Measurements from ENCODE around the gene RFX8.

Gene RFX8

DNA sequence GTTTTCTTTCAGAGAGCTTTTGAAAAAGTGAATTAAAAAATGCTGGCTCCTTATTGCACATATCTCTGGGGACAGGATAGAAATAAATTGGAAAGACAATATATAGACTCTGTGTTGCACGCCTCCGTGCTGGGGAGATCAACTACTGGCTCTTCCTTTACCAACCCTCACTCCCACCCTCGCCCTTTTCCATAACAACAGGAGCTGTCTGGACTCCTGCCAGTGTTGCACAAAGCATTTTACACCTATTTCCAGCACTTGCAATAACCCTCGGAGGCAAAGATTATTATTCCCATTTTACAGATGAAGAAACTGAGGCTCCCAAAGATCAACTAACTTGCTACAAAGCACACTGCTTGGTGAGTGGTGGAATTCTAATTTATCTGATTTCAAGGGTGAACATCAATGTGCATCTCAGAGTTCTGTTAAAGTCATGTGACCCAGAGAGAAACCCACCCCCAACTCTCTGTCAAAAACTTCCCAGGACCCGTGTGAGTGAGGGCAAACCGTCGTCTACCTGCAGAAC lies 91.8 kb downstream of the RFX8 start:
- Histone ChIP-seq H3K9me3 (ENCODE audit: control insufficient read depth, insufficient read depth, low read length) (no peaks in the 10 kb centered on the region), H3K27ac (ENCODE audit: low read length) (no peak overlapping the region), H3K4me1 (ENCODE audit: control insufficient read depth, insufficient read depth, low read length) (no peaks in the 10 kb centered on the region; the same call in 1 of the 2 replicates), H3K4me3 (ENCODE audit: low read length) (no peak overlapping the region), H3K27me3 (ENCODE audit: control insufficient read depth, insufficient read depth, low read length) (peaks cover 6% of the 10 kb centered on the region; the same call in 1 of the 2 replicates), H3K36me3 (ENCODE audit: control insufficient read depth, insufficient read depth, low read length) (no peaks in the 10 kb centered on the region; the same call in 1 of the 2 replicates)
- no peak for DNase-seq (ENCODE audit: low read depth, low spot score)
- no CpG with 5 or more reads among the region's 7 CpGs for WGBS (ENCODE audit: insufficient coverage, insufficient read length)

DNA sequence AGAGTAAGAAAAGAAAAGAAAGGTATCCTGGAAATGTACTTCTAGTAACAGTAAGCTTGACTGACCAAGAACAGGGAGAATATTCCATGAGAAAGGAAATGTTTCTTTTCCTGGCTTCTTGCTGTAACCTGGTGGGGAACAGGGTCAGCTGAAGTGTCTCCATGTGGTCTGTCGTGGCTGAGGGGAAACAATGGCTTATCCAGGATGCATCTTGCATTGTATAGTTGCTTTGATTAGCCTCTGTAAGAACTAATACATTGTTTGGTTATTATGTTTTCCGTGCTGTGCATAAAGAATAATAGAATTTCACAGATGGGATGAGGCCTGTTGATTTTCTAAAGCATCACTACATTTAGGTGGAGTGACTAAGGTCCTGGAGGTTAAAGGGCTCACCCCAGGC lies 92.5 kb downstream of the RFX8 start:
- Histone ChIP-seq H3K9me3 (ENCODE audit: control insufficient read depth, insufficient read depth, low read length) (no peaks in the 10 kb centered on the region), H3K27me3 (ENCODE audit: control insufficient read depth, insufficient read depth, low read length) (peaks cover 6% of the 10 kb centered on the region; the same call in 1 of the 2 replicates), H3K4me3 (ENCODE audit: low read length) (no peak overlapping the region), H3K4me1 (ENCODE audit: control insufficient read depth, insufficient read depth, low read length) (no peaks in the 10 kb centered on the region; the same call in 1 of the 2 replicates), H3K36me3 (ENCODE audit: control insufficient read depth, insufficient read depth, low read length) (no peaks in the 10 kb centered on the region; the same call in 1 of the 2 replicates), H3K27ac (ENCODE audit: low read length) (no peak overlapping the region)
- WGBS (ENCODE audit: insufficient coverage, insufficient read length), result no CpG with 5 or more reads among the region's 2 CpGs
- no peak for DNase-seq (ENCODE audit: low read depth, low spot score)

DNA sequence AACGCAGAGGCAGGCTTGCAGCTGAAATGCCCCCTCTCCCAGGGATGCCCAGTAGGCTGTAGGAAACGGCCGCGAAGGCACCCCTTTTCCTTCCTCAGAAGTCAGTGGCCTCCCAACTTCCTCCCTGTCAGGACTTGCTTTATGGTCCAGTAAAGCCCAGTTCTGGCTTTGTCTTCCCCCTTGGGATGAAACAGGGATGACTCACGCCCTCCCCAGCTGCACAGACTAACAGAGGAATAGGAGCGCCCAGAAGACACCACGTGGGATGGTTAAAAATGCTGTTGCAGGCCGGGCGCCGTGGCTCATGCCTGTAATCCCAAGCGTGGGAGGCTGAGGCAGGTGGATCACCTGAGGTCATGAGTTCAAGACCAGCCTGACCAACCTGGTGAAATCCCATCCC lies 94.5 kb downstream of the RFX8 start:
- no CpG with 5 or more reads among the region's 11 CpGs for WGBS (ENCODE audit: insufficient coverage, insufficient read length)
- Histone ChIP-seq H3K27ac (ENCODE audit: low read length) (no peak overlapping the region), H3K36me3 (ENCODE audit: control insufficient read depth, insufficient read depth, low read length) (no peaks in the 10 kb centered on the region), H3K4me1 (ENCODE audit: control insufficient read depth, insufficient read depth, low read length) (no peaks in the 10 kb centered on the region; the same call in 1 of the 2 replicates), H3K27me3 (ENCODE audit: control insufficient read depth, insufficient read depth, low read length) (no peaks in the 10 kb centered on the region), H3K4me3 (ENCODE audit: low read length) (no peak overlapping the region), H3K9me3 (ENCODE audit: control insufficient read depth, insufficient read depth, low read length) (no peaks in the 10 kb centered on the region)
- DNase-seq (ENCODE audit: low read depth, low spot score), result no peak

DNA sequence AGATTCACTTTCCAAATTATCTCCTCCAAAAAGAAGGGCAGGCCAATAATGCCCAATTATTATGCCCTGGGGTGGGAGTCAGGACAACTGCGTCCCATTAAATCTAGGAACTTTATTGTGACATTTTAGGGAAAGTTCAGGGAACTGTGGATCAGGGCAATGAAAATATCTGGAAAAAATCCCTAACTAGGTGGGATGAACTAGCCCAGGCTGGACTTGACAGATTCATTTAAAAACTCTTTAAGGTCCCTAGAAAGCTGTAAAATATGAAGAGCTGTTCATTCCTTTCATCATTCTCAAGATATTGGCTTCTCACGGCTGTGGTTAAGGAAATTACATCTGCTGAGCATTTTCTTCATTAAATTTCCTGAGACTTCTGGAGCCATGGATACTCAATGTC lies 95.8 kb downstream of the RFX8 start:
- Histone ChIP-seq H3K27me3 (ENCODE audit: control insufficient read depth, insufficient read depth, low read length) (no peaks in the 10 kb centered on the region), H3K9me3 (ENCODE audit: control insufficient read depth, insufficient read depth, low read length) (no peaks in the 10 kb centered on the region), H3K4me3 (ENCODE audit: low read length) (no peak overlapping the region), H3K36me3 (ENCODE audit: control insufficient read depth, insufficient read depth, low read length) (no peaks in the 10 kb centered on the region), H3K27ac (ENCODE audit: low read length) (no peak overlapping the region), H3K4me1 (ENCODE audit: control insufficient read depth, insufficient read depth, low read length) (no peaks in the 10 kb centered on the region; the same call in 1 of the 2 replicates)
- no CpG with 5 or more reads among the region's 2 CpGs for WGBS (ENCODE audit: insufficient coverage, insufficient read length)
- DNase-seq (ENCODE audit: low read depth, low spot score), result no peak

DNA sequence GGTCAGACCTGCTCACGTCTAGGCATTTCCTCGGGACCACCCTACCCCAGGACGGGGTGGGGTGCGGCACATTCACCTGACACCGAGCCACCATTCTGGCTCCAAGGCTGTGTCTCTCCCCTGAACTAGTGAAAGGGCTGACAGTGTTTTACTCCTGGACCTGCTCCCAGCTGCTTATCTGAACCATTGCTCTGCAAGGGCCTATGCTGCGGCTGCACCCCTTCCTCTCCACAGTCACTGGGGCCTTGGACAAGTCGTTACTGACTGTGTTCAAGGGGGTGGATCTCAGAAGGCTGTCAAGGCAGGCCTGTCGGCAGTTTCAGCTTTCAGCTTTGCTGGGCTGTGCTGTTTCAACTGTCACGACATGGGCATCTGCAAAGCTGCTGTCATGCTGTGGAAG lies 99.3 kb downstream of the RFX8 start:
- no CpG with 5 or more reads among the region's 9 CpGs for WGBS (ENCODE audit: insufficient coverage, insufficient read length)
- DNase-seq (ENCODE audit: low read depth, low spot score), result no peak

DNA sequence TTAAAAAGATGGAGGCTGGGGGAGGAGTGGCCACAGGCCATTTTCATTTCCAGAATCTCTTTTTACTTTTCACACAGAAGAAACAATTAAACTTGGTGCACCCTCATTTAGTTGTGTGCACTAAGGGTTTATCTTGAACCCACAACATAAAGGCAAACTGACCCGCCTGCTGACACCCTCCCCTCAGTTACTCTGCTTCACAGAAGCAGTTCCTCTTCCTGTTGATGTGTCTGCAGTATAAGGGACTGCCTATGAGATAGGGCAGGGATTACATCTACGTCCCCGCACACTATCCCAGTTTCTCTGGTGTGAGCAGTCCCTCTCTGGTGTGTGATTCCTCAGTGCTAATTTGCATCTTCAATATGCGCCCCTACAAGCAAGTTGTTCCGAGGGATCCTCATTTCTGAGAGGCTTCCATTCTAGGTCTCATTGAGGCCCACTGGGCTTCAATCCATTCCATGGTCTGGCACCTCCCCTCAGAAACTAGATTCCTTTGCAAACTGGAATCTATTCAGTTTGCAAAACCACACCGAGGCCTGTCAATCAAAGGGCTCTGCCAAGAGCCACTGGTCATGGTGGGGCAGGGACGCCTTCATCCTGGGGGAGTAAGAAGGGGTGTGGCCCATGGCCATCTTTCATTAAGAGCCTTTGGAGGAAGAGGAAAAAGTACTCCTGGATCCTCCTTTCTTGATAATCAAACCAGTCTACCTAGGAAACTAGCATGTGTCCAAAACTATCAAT lies 99.9 kb downstream of the RFX8 start:
- Histone ChIP-seq H3K27ac (ENCODE audit: low read length) (no peak overlapping the region), H3K9me3 (ENCODE audit: control insufficient read depth, insufficient read depth, low read length) (no peaks in the 10 kb centered on the region), H3K27me3 (ENCODE audit: control insufficient read depth, insufficient read depth, low read length) (no peaks in the 10 kb centered on the region), H3K4me1 (ENCODE audit: control insufficient read depth, insufficient read depth, low read length) (0 out of 2 replicates have a peak, but pooled peaks cover 1% of the 10 kb centered on the region), H3K4me3 (ENCODE audit: low read length) (no peak overlapping the region), H3K36me3 (ENCODE audit: control insufficient read depth, insufficient read depth, low read length) (no peaks in the 10 kb centered on the region)
- no CpG with 5 or more reads among the region's 7 CpGs for WGBS (ENCODE audit: insufficient coverage, insufficient read length)
- DNase-seq (ENCODE audit: low read depth, low spot score), result no peak

More for the DNA sequence above, 99.3 kb downstream of the RFX8 start:
- H3K27me3 ChIP-seq (ENCODE audit: control insufficient read depth, insufficient read depth, low read length), result no peaks in the 10 kb centered on the region
- H3K4me1 ChIP-seq (ENCODE audit: control insufficient read depth, insufficient read depth, low read length), result 0 out of 2 replicates have a peak, but pooled peaks cover 1% of the 10 kb centered on the region
- no peaks in the 10 kb centered on the region for H3K9me3 ChIP-seq (ENCODE audit: control insufficient read depth, insufficient read depth, low read length)
- H3K4me3 ChIP-seq (ENCODE audit: low read length), result no peak overlapping the region
- no peaks in the 10 kb centered on the region for H3K36me3 ChIP-seq (ENCODE audit: control insufficient read depth, insufficient read depth, low read length)
- no peak overlapping the region for H3K27ac ChIP-seq (ENCODE audit: low read length)

DNA sequence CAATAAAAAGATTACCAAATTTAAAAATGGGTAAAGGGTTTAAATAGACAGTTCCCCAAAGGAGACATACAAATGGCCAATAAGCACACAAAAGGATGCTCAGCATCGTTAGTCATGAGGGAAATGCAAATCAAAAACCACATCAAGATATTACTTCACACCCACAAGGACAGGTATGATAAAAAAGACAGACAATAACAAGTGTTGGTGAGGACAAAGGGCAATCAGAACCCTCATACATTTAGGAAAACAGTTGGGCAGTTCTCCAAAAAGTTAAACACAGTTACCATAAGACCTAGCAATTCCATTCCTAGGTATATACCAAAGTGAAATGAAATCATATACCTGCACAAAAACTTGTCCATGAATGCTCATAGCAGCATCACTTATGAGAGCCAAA lies 102.1 kb downstream of the RFX8 start:
- 0 out of 2 replicates have a peak, but pooled peaks cover 1% of the 10 kb centered on the region for H3K4me1 ChIP-seq (ENCODE audit: control insufficient read depth, insufficient read depth, low read length)
- H3K4me3 ChIP-seq (ENCODE audit: low read length), result no peak overlapping the region
- H3K27ac ChIP-seq (ENCODE audit: low read length), result no peak overlapping the region
- no peaks in the 10 kb centered on the region for H3K36me3 ChIP-seq (ENCODE audit: control insufficient read depth, insufficient read depth, low read length)
- whole genome bisulfite sequencing (ENCODE audit: insufficient coverage, insufficient read length), result no CpG with 5 or more reads among the region's 1 CpG
- H3K9me3 ChIP-seq (ENCODE audit: control insufficient read depth, insufficient read depth, low read length), result no peaks in the 10 kb centered on the region
- no peak for DNase-seq (ENCODE audit: low read depth, low spot score)
- no peaks in the 10 kb centered on the region for H3K27me3 ChIP-seq (ENCODE audit: control insufficient read depth, insufficient read depth, low read length)

DNA sequence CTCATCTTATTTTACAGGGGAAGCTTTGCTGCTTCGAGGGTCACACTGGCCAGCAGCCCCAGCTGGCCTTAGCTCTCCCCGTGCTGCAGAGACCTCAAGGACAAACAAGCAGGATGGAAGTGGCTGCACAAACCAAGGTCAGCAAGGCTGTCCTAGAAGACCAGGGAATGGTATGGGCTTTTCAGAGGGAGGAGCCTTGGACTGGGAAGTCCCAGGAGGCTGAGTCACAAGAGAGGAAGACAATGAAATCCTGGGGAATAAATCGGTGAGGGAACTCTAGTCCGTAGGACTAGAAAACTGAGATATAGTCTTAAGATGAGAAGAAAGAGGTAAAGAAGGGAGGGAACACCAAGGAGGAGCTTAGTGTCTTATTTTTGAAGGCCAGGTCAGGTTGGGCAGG lies 103.3 kb downstream of the RFX8 start:
- DNase-seq (ENCODE audit: low read depth, low spot score), result no peak
- WGBS (ENCODE audit: insufficient coverage, insufficient read length), result no CpG with 5 or more reads among the region's 4 CpGs
- Histone ChIP-seq H3K9me3 (ENCODE audit: control insufficient read depth, insufficient read depth, low read length) (no peaks in the 10 kb centered on the region), H3K4me1 (ENCODE audit: control insufficient read depth, insufficient read depth, low read length) (0 out of 2 replicates have a peak, but pooled peaks cover 1% of the 10 kb centered on the region), H3K27me3 (ENCODE audit: control insufficient read depth, insufficient read depth, low read length) (no peaks in the 10 kb centered on the region), H3K4me3 (ENCODE audit: low read length) (no peak overlapping the region), H3K36me3 (ENCODE audit: control insufficient read depth, insufficient read depth, low read length) (no peaks in the 10 kb centered on the region), H3K27ac (ENCODE audit: low read length) (no peak overlapping the region)

DNA sequence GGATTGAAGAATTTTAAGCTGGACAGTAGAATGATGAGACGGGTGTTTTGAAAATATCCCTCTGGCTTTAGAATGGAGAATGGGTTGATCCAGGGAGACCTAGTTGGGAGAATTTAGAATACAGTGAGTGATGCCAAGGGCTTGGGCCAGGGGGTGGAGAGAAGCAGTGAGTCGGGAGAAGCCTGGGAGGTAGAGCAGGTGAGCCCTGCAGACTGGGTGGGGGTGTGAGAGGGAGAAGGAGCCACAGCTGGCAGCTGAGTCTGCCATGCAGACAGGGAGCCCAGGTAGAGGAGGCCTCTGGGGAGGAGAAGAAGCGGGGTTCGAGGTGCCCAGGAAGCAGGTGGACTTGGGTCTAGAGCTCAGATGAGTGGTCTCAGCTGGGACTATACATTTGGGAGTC lies 105.8 kb downstream of the RFX8 start:
- Histone ChIP-seq H3K27me3 (ENCODE audit: control insufficient read depth, insufficient read depth, low read length) (no peaks in the 10 kb centered on the region), H3K36me3 (ENCODE audit: control insufficient read depth, insufficient read depth, low read length) (no peaks in the 10 kb centered on the region), H3K9me3 (ENCODE audit: control insufficient read depth, insufficient read depth, low read length) (no peaks in the 10 kb centered on the region), H3K4me3 (ENCODE audit: low read length) (no peak overlapping the region), H3K27ac (ENCODE audit: low read length) (no peak overlapping the region), H3K4me1 (ENCODE audit: control insufficient read depth, insufficient read depth, low read length) (0 out of 2 replicates have a peak, but pooled peaks cover 1% of the 10 kb centered on the region)
- no peak for DNase-seq (ENCODE audit: low read depth, low spot score)
- no CpG with 5 or more reads among the region's 4 CpGs for WGBS (ENCODE audit: insufficient coverage, insufficient read length)

DNA sequence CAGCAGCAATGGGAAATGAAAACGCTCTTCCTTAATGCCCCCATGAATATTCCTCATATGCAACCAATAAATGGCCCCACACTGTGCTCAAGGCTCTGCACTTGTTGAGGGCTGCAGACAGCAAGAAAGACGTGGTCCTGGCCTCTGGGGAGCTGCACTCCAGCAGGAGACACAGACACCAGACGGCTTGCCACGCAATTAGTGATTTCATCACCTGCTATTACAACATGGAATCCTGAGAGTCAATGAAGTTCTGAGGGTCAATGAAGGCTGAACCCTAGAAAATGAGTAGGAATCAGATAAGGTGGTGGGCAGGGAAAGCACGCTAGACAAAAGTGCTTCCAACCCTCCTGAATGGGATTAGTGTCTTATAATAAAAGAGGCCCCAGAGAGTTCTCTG lies 106.5 kb downstream of the RFX8 start:
- Histone ChIP-seq H3K27ac (ENCODE audit: low read length) (no peak overlapping the region), H3K4me3 (ENCODE audit: low read length) (no peak overlapping the region), H3K4me1 (ENCODE audit: control insufficient read depth, insufficient read depth, low read length) (0 out of 2 replicates have a peak, but pooled peaks cover 1% of the 10 kb centered on the region), H3K36me3 (ENCODE audit: control insufficient read depth, insufficient read depth, low read length) (no peaks in the 10 kb centered on the region), H3K27me3 (ENCODE audit: control insufficient read depth, insufficient read depth, low read length) (no peaks in the 10 kb centered on the region), H3K9me3 (ENCODE audit: control insufficient read depth, insufficient read depth, low read length) (no peaks in the 10 kb centered on the region)
- no peak for DNase-seq (ENCODE audit: low read depth, low spot score)
- WGBS (ENCODE audit: insufficient coverage, insufficient read length), result no CpG with 5 or more reads among the region's 5 CpGs

All from iPS DF 6.9 (cell line).